Bladder microvascular endothelial cell (primary cell): ENCODE results near the gene SPATA31A5. TPM values are rescaled to one million over a fixed set of nuclear protein-coding genes. Genes with fewer than 3 reads are reported as not detected.

Source experiments
- total RNA-seq: library from RNA; depleted of rRNA; stranded (reverse); fragments of >200 nt; gene quantifications from 2 replicates; pipeline ENCODE4 v1.2.3, GENCODE V29; 2014

Gene SPATA31A5
- not detected in 2 replicates for total RNA-seq

DNA sequence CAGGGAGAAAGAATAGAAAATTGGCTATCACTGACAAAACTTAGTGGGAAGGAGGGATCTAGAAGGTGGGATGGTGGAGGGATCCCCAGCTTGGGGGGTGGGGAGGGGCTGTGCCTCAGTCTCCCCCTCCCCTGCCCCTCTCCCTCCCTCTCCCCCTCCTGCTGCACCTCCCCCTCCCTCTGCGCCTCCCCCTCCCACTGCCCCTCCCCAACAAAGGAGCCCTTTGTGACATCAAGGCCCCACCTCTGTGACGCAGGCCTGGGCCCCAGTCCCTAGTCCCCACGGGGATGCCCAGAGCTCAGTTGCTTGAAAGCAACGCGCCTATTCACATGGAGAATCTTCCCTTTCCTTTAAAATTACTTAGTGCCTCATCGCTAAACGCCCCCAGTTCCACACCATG lies at the start of gene SPATA31A5:
Gene SPATA31A5, plus strand, starts transcription at position 301 of the 400 bp plus-strand sequence. Its CDS starts 29 bp downstream, at position 330.

